Endothelial cell of umbilical vein (primary cell): ENCODE data around the gene MYD88.

Experiments
- EZH2 ChIP-seq: IDR thresholded peaks from 2 replicates; pipeline ENCODE4 v1.6.1; 2012; ENCODE audit warnings: borderline replicate concordance, low read depth, mild to moderate bottlenecking, moderate library complexity, low read length, inconsistent platforms; ENCODE audit not compliant: severe bottlenecking
- FOS ChIP-seq: IDR thresholded peaks from 2 replicates; pipeline ENCODE4 v1.6.1; 2011; ENCODE audit warnings: mild to moderate bottlenecking, low read length, moderate library complexity, borderline replicate concordance; ENCODE audit not compliant: insufficient read depth
- GATA2 ChIP-seq: IDR thresholded peaks from 2 replicates; pipeline ENCODE4 v1.7.0; 2011; ENCODE audit warnings: low read depth, mild to moderate bottlenecking, moderate library complexity, mixed read lengths, low read length; ENCODE audit not compliant: insufficient read length, insufficient read depth
- JUN ChIP-seq: IDR thresholded peaks from 2 replicates; pipeline ENCODE4 v1.6.1; 2011; ENCODE audit warnings: borderline replicate concordance, low read depth; ENCODE audit not compliant: insufficient read length, insufficient read depth
- MYC ChIP-seq: IDR thresholded peaks from one replicate; pipeline ENCODE4 v1.6.1; 2011; ENCODE audit warnings: mild to moderate bottlenecking, low read depth, low read length
- POLR2A ChIP-seq: IDR thresholded peaks from 2 replicates; pipeline ENCODE4 v1.6.1; 2012; ENCODE audit warnings: low read depth, mild to moderate bottlenecking, control low read depth, low read length
- POLR2AphosphoS5 ChIP-seq: IDR thresholded peaks from 2 replicates; pipeline ENCODE4 v1.6.1; 2012; ENCODE audit warnings: low read depth, mild to moderate bottlenecking, control low read depth, low read length, moderate library complexity; ENCODE audit not compliant: insufficient read depth
- TF ChIP-seq, protein P1 (sequence below), 2 donors: IDR thresholded peaks; 1 replicate in 1 of 2; 2 replicates in 1 of 2; pipeline ENCODE4 v1.5.1; 2011; ENCODE audit warnings: low read length in 2 of 2, mild to moderate bottlenecking in 2 of 2, moderate library complexity in 2 of 2, control low read depth in 1 of 2, inconsistent platforms in 1 of 2, low read depth in 1 of 2; ENCODE audit not compliant: insufficient read depth in 1 of 2; ENCODE audit errors: extremely low read depth in 1 of 2
- TF ChIP-seq, protein P2 (sequence below): IDR thresholded peaks from 2 replicates; pipeline ENCODE4 v1.6.1; 2011; ENCODE audit not compliant: insufficient read depth, insufficient read length

DNA sequence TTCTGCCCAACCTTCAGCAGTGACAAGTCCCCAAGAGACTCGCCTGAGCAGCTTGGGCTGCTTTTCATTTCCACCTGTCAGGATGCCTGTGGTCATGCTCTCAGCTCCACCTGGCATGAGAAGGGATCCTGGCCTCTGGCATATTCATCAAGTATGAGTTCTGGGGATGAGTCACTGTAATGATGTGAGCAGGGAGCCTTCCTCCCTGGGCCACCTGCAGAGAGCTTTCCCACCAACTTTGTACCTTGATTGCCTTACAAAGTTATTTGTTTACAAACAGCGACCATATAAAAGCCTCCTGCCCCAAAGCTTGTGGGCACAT lies 3.5 kb downstream of the MYD88 start:
- TF ChIP-seq, protein P1, sequence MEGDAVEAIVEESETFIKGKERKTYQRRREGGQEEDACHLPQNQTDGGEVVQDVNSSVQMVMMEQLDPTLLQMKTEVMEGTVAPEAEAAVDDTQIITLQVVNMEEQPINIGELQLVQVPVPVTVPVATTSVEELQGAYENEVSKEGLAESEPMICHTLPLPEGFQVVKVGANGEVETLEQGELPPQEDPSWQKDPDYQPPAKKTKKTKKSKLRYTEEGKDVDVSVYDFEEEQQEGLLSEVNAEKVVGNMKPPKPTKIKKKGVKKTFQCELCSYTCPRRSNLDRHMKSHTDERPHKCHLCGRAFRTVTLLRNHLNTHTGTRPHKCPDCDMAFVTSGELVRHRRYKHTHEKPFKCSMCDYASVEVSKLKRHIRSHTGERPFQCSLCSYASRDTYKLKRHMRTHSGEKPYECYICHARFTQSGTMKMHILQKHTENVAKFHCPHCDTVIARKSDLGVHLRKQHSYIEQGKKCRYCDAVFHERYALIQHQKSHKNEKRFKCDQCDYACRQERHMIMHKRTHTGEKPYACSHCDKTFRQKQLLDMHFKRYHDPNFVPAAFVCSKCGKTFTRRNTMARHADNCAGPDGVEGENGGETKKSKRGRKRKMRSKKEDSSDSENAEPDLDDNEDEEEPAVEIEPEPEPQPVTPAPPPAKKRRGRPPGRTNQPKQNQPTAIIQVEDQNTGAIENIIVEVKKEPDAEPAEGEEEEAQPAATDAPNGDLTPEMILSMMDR (IDR thresholded peaks at IDR 0.05; ENCODE audit: extremely low read depth in 1 of 2, insufficient read depth in 1 of 2, low read depth in 1 of 2, low read length in 2 of 2) = no peak
- TF ChIP-seq POLR2AphosphoS5 (no peak), EZH2 (no peak), POLR2A (no peak), MYC (no peak), FOS (no peak), JUN (no peak), GATA2 (no peak)
- TF ChIP-seq, protein P2, sequence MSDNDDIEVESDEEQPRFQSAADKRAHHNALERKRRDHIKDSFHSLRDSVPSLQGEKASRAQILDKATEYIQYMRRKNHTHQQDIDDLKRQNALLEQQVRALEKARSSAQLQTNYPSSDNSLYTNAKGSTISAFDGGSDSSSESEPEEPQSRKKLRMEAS = no peak
